Epithelial cell of proximal tubule (primary cell): ENCODE measurements around the gene WIPI1. TPM values are rescaled to one million over a fixed set of nuclear protein-coding genes. Genes with fewer than 3 reads are reported as not detected.
"Not testable (repeated sequence)": the region's sequence is repeated elsewhere in the genome, so short reads cannot be mapped to it uniquely, and the experiment has no call there.

Source experiments
- DNase-seq: peaks from one replicate; pipeline ENCODE4 v3.0.0-alpha.2; 2011; ENCODE audit warnings: low read depth
- H3K4me3 ChIP-seq: 2 replicates; pipeline ENCODE4 v1.5.1; 2011; ENCODE audit warnings: low read depth, mild to moderate bottlenecking, low read length
- total RNA-seq: library from RNA; depleted of rRNA; stranded (reverse); fragments of >200 nt; gene quantifications from 2 replicates; pipeline ENCODE4 v1.2.3, GENCODE V29; 2015
- TF ChIP-seq, protein P1 (sequence below): conservative IDR thresholded peaks from 2 replicates; pipeline ENCODE4 v1.5.1; 2012; ENCODE audit warnings: low read depth, mild to moderate bottlenecking, low read length

WIPI1 gene
- total RNA-seq, 1 donor from 2014 or later: 20.2 TPM

DNA sequence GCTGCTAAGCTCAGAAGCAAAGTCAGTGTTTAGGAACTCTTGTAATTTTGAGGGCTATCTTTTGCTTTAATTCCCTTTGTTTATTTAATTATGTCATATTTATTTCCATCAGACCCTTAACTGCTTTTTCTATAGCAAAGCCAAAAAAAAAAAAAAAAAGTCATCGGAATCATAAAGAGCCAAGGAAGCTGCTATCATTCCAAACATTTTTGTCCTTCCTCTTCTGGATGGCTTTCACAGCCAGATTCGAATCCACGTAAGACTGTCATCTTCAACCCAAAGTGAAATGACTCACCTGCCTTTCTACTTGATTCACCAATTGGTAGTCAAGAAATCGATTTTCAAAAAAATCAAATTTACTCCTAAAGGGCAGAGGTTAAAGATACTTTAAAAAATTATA, 38.4 kb downstream of the WIPI1 start:
- TF ChIP-seq, protein P1, sequence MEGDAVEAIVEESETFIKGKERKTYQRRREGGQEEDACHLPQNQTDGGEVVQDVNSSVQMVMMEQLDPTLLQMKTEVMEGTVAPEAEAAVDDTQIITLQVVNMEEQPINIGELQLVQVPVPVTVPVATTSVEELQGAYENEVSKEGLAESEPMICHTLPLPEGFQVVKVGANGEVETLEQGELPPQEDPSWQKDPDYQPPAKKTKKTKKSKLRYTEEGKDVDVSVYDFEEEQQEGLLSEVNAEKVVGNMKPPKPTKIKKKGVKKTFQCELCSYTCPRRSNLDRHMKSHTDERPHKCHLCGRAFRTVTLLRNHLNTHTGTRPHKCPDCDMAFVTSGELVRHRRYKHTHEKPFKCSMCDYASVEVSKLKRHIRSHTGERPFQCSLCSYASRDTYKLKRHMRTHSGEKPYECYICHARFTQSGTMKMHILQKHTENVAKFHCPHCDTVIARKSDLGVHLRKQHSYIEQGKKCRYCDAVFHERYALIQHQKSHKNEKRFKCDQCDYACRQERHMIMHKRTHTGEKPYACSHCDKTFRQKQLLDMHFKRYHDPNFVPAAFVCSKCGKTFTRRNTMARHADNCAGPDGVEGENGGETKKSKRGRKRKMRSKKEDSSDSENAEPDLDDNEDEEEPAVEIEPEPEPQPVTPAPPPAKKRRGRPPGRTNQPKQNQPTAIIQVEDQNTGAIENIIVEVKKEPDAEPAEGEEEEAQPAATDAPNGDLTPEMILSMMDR: no peak
- no peak overlapping the region for H3K4me3 ChIP-seq
- no peak for DNase-seq

DNA sequence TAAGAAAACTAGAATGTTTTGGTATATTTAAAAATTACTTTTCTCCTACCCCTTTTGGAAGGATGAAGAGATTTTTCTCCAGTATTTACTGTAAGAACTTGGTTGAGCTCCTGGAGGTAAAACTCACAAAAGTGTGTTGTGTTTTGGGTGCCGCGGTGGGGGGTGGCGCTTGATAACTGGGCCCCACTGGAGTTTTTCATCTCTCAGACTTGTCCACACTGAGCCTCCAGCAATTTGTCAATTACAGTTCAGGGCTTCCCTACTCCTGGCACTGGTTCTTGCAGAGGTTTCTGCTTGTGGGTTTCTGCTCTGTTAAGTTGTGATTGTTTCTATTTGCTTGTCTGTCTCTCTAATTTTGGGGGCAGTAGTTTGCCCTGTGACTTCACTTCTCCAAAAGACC, 40.0 kb downstream of the WIPI1 start:
- no peak overlapping the region for H3K4me3 ChIP-seq
- TF ChIP-seq, protein P1: no peak
- no peak for DNase-seq

DNA sequence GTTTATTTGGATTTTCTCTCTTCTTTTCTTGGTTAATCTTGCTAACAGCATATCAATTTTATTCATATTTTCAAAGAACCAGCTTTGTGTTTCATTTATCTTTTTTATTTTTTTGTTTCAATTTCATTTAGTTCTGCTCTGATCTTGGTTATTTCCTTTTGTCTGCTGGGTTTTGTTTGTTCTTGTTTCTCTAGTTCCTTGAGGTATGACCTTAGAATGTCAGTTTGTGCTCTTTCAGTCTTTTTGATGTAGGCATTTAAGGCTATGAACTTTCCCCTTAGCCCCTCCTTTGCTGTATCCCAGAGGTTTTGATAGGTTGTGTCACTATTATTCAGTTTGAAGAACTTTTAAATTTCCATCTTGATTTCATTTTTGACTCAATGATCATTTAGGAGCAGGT, 42.4 kb downstream of the WIPI1 start:
- H3K4me3 ChIP-seq, DNase-seq: not testable (repeated sequence)

DNA sequence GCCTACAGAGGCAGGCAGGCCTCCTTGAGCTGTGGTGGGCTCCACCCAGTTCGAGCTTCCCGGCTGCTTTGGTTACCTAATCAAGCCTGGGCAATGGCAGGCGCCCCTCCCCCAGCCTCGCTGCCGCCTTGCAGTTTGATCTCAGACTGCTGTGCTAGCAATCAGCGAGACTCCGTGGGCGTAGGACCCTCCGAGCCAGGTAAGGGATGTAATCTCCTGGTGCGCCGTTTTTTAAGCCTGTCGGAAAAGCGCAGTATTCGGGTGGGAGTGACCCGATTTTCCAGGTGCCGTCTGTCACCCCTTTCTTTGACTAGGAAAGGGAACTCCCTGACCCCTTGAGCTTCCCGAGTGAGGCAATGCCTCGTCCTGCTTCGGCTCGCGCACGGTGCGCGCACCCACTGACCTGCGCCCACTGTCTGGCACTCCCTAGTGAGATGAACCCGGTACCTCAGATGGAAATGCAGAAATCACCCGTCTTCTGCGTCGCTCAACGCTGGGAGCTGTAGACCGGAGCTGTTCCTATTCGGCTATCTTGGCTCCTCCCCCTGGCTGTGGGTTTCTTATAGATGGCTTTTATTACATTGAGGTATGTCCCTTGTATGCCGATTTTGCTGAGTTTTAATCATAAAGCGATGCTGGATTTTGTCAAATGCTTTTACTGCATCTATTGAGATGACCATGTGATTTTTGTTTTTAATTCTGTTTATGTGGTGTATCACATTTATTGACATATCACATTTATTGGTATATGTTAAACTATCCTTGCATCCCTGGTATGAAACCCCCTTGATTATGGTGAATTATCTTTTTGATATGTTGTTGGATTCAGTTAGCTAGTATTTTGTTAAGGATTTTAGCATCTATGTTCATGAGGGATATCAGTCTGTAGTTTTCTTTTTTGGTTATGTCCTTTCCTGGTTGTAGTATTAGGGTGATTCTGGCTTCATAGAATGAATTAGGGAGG, 43.4 kb downstream of the WIPI1 start:
- H3K4me3 ChIP-seq: peak overlapping the region; percentile 8
- DNase-seq: not testable (repeated sequence)

DNA sequence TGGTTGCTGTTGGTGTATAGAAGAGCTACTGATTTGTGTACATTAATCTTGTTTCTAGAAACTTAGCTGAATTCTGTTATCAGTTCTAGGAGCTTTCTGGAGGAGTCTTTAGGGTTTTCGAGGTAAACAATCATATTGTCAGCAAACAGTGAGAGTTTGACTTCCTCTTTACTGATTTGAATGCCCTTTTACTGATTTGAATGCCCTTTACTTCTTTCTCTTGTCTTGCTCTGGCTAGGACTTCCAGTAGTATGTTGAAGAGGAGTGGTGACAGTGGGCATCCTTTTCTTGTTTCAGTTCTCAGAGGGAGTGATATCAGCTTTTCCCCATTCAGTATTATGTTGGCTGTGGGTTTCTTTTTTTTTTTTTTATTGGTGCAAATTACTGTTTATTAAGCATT, 49.6 kb downstream of the WIPI1 start:
- DNase-seq, H3K4me3 ChIP-seq: not testable (repeated sequence)

DNA sequence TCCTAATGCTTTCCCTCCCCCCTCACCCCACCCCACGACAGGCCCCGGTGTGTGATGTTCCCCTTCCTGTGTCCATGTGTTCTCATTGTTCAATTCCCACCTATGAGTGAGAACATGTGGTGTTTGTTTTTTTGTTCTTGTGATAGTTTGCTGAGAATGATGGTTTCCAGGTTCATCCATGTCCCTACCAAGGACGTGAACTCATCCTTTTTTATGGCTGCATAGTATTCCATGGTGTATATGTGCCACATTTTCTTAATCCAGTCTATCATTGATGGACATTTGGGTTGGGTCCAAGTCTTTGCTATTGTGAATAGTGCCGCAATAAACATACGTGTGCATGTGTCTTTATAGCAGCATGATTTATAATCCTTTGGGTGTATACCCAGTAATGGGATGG, 53.5 kb downstream of the WIPI1 start:
- DNase-seq, H3K4me3 ChIP-seq: not testable (repeated sequence)

DNA sequence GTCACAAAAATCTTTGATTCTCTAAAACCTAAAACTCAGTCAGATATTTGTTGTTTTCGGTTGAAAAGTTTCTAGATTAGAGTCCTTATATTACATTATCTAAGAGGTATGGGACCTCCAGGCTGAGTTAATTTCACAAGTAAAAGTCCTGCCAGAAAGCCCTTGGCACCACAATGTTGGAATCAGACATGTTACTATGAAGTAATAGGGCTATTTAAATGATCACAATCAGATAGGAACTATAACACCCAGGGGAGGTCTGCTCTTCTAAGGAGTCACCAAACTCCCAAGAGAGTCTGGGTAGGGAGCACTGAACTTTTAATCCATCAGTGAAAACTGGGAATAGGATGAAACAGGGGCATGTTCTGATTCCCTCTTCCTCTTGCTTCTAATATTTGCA, 54.2 kb downstream of the WIPI1 start:
- no peak for DNase-seq
- TF ChIP-seq, protein P1: no peak
- no peak overlapping the region for H3K4me3 ChIP-seq

DNA sequence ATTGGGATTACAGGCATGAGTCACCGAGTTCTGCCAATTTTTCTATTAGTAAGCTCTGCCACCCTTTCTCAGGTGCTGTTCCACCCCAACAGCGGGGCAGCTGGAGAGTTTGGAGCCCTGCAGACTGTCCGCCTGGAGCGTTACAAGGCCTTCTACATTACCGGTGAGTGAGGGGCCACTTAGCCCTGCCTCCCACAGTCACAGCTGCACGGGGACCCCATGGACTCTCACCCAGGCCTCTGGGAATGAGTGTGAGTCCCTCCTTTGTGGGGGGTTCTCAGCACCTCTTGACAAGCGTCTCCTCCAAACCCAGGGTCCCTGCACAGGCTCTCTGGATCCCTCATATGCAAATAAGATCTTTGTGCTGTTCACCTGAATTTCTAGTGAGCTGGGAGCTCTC, 56.0 kb downstream of the WIPI1 start:
- no peak for DNase-seq
- no peak overlapping the region for H3K4me3 ChIP-seq
- TF ChIP-seq, protein P1: no peak

DNA sequence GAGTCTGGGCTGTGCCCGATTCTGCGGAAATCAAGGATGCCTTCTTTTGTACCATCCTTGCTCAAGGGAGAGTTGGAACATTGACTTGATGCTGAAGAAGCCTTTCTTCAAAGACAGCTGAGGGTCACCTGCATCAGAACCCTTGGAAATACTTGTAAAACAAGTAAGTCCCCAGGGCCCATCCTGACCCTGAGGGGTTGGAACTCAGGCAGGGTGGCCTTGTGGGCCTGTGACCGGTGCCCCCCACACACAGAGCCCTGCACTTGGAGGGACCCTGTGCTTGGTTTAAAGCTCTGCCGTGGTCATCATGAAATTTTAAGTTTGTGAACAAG, 56.9 kb downstream of the WIPI1 start:
- DNase-seq: no peak
- H3K4me3 ChIP-seq: no peak overlapping the region
- TF ChIP-seq, protein P1: no peak
